Calu3 (cell line): ENCODE data around the gene GUCY1B1. TPM values are rescaled to one million over a fixed set of nuclear protein-coding genes. Genes with fewer than 3 reads are reported as not detected.

Experiments
- BruUV-seq: library from RNA; stranded (reverse); fragments of 400-500 nt; replicated peaks from 2 replicates; lab custom pipeline; 2021; lab: Mats Ljungman, UMichigan
- CTCF ChIA-PET: fragments of 300-600 bp; sonication (Branson Sonifier 250); formaldehyde crosslinking; loops from one replicate; lab custom pipeline; 2022; ENCODE audit warnings: antibody characterized with exemption; lab: Charles Lee
- DNase-seq: peaks from one replicate; pipeline ENCODE4 v3.0.0; 2022
- H3K27ac Mint-ChIP-seq: one replicate; pipeline ENCODE4 v1.8.0; 2022; ENCODE audit warnings: mixed read lengths; ENCODE audit not compliant: unreplicated experiment
- H3K27me3 Mint-ChIP-seq: one replicate; pipeline ENCODE4 v1.8.0; 2022; ENCODE audit warnings: mixed read lengths; ENCODE audit not compliant: unreplicated experiment
- H3K36me3 Mint-ChIP-seq: one replicate; pipeline ENCODE4 v1.8.0; 2022; ENCODE audit warnings: mild to moderate bottlenecking, moderate library complexity, mixed read lengths; ENCODE audit not compliant: insufficient read depth, unreplicated experiment
- H3K4me1 Mint-ChIP-seq: one replicate; pipeline ENCODE4 v1.8.0; 2022; ENCODE audit warnings: mild to moderate bottlenecking, low read depth, mixed read lengths; ENCODE audit not compliant: unreplicated experiment
- H3K4me3 Mint-ChIP-seq: one replicate; pipeline ENCODE4 v1.8.0; 2022; ENCODE audit warnings: mild to moderate bottlenecking, low read depth, moderate library complexity, mixed read lengths; ENCODE audit not compliant: unreplicated experiment
- H3K9me3 Mint-ChIP-seq: one replicate; pipeline ENCODE4 v1.8.0; 2022; ENCODE audit warnings: low read depth, mixed read lengths; ENCODE audit not compliant: unreplicated experiment
- intact Hi-C: fragments of 100-400 bp; cut with micrococcal nuclease; formaldehyde crosslinking; loops from one replicate; pipeline ENCODE4 v1.10.0; 2022; ENCODE audit not compliant: unreplicated experiment
- total RNA-seq: library from RNA; stranded (reverse); gene quantifications from 2 replicates; pipeline ENCODE4 v1.2.3, GENCODE V29; 2022
- TF ChIP-seq, protein P1 (sequence below): fragments of 200-600 bp; IDR thresholded peaks from one replicate; pipeline ENCODE4 v1.8.0; 2022; ENCODE audit warnings: antibody characterized with exemption; ENCODE audit not compliant: unreplicated experiment

The GUCY1B1 gene
- total RNA-seq, 1 experiment from 2014 or later: 19.3 TPM

GRCh38 chr4:155765149-155765548 lies 6.3 kb downstream of the GUCY1B1 start:
- no TSS peak for BruUV-seq
- CTCF ChIA-PET: no interaction called here

DNA sequence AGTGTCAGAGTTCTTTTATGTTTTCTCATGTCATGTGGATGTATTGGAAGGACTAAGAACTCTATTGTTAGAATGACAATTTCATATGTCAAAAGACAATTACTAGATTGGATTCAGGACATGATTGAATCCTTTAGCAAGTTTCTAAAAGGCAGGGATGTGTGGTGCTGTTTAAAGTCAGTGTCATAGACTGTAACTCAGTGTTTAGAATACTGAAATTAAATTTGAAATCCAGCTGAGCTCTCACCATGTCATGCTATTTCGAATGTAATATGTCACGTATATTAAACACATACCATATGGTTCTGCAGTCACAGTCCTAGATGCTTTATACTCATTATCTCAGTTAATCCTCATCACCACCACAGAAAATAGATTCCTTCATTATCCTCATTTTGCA lies 7.8 kb downstream of the GUCY1B1 start:
- DNase-seq: no peak
- Mint-ChIP-seq H3K27me3 (no peaks in the 10 kb centered on the region), H3K4me3 (no peak overlapping the region), H3K36me3 (no peaks in the 10 kb centered on the region), H3K9me3 (no peaks in the 10 kb centered on the region), H3K27ac (no peak overlapping the region), H3K4me1 (no peaks in the 10 kb centered on the region)
- no TSS peak for BruUV-seq
- CTCF ChIA-PET: no interaction called here
- TF ChIP-seq, protein P1, sequence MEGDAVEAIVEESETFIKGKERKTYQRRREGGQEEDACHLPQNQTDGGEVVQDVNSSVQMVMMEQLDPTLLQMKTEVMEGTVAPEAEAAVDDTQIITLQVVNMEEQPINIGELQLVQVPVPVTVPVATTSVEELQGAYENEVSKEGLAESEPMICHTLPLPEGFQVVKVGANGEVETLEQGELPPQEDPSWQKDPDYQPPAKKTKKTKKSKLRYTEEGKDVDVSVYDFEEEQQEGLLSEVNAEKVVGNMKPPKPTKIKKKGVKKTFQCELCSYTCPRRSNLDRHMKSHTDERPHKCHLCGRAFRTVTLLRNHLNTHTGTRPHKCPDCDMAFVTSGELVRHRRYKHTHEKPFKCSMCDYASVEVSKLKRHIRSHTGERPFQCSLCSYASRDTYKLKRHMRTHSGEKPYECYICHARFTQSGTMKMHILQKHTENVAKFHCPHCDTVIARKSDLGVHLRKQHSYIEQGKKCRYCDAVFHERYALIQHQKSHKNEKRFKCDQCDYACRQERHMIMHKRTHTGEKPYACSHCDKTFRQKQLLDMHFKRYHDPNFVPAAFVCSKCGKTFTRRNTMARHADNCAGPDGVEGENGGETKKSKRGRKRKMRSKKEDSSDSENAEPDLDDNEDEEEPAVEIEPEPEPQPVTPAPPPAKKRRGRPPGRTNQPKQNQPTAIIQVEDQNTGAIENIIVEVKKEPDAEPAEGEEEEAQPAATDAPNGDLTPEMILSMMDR: no peak
- intact Hi-C loops: no loop called here

More at GRCh38 chr4:155765149-155765548, 6.3 kb downstream of the GUCY1B1 start:
- no peak for DNase-seq
- Mint-ChIP-seq H3K27me3 (no peaks in the 10 kb centered on the region), H3K4me1 (no peaks in the 10 kb centered on the region), H3K9me3 (no peaks in the 10 kb centered on the region), H3K27ac (no peak overlapping the region), H3K4me3 (no peak overlapping the region), H3K36me3 (no peaks in the 10 kb centered on the region)
- TF ChIP-seq, protein P1: no peak
- intact Hi-C loops: no loop called here

- Mint-ChIP-seq H3K27ac (peak overlapping the region; percentile 38), H3K4me3 (no peak overlapping the region), H3K9me3 (no peaks in the 10 kb centered on the region), H3K27me3 (no peaks in the 10 kb centered on the region), H3K4me1 (no peaks in the 10 kb centered on the region), H3K36me3 (no peaks in the 10 kb centered on the region)
- TF ChIP-seq, protein P1: no peak
- BruUV-seq: no TSS peak
- CTCF ChIA-PET: no interaction called here
- no peak for DNase-seq
- intact Hi-C loops: no loop called here
Measured at GRCh38 chr4:155768370-155768769, 9.5 kb downstream of the GUCY1B1 start.

- TF ChIP-seq, protein P1: no peak
- Mint-ChIP-seq H3K4me1 (no peaks in the 10 kb centered on the region), H3K36me3 (no peaks in the 10 kb centered on the region), H3K9me3 (no peaks in the 10 kb centered on the region), H3K27ac (peak overlapping the region; percentile 38), H3K27me3 (no peaks in the 10 kb centered on the region), H3K4me3 (no peak overlapping the region)
- no peak for DNase-seq
- BruUV-seq: no TSS peak
- intact Hi-C loops: no loop called here
- CTCF ChIA-PET: no interaction called here
Measured at GRCh38 chr4:155769090-155769489, 10.3 kb downstream of the GUCY1B1 start.
